ENCODE results near the gene CTSG.
"Not testable (repeated sequence)": the region's sequence is repeated elsewhere in the genome, so short reads cannot be mapped to it uniquely, and the experiment has no call there.

CTSG gene

GRCh38 chr14:24607081-24607480, 31.0 kb upstream of the CTSG start:
- DNase-seq (ENCODE audit: low spot score) = no peak
- in situ Hi-C loops (cut with MboI; ENCODE audit: low sequenced_read_pairs, unreplicated experiment) = no loop called here
- TF ChIP-seq CTCF (IDR thresholded peaks at IDR 0.05; ENCODE audit: borderline replicate concordance, control extremely low read depth, extremely low read depth, insufficient read depth, missing control alignments) = no peak

DNA sequence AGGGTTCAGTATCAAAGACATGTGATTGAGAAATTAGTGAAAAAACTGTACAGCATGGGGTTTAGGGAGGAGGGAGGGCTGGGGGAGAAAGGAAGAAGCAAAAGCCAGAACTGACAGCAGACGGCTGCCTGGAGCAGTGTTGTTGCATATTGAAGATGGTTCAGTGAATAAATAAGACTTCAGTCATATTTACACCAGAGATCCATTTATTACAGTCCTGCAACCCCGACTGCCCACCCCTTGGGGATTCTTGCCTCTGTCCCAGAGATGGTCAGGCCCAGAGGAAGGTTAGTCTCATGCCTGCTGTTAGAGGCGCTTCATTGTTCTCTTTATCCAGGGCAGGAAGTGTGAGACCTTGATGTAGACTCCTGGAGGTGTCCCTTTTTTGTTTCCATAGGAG, 30.2 kb upstream of the CTSG start:
- DNase-seq (ENCODE audit: low spot score) = no peak
- TF ChIP-seq CTCF (IDR thresholded peaks at IDR 0.05; ENCODE audit: borderline replicate concordance, control extremely low read depth, extremely low read depth, insufficient read depth, missing control alignments) = no peak
- in situ Hi-C loops (cut with MboI; ENCODE audit: low sequenced_read_pairs, unreplicated experiment) = no loop called here

GRCh38 chr14:24605435-24606190, 29.6 kb upstream of the CTSG start:
- peak; percentile 91 for TF ChIP-seq CTCF (IDR thresholded peaks at IDR 0.05; ENCODE audit: borderline replicate concordance, control extremely low read depth, extremely low read depth, insufficient read depth, missing control alignments)
- in situ Hi-C loops (cut with MboI; ENCODE audit: low sequenced_read_pairs, unreplicated experiment) = no loop called here
- peak; percentile 78 for DNase-seq (ENCODE audit: low spot score)

GRCh38 chr14:24597403-24597802, 21.4 kb upstream of the CTSG start:
- no peak for TF ChIP-seq CTCF (IDR thresholded peaks at IDR 0.05; ENCODE audit: borderline replicate concordance, control extremely low read depth, extremely low read depth, insufficient read depth, missing control alignments)
- in situ Hi-C loops (cut with MboI; ENCODE audit: low sequenced_read_pairs, unreplicated experiment) = no loop called here
- no peak for DNase-seq (ENCODE audit: low spot score)

- no peak for TF ChIP-seq CTCF (IDR thresholded peaks at IDR 0.05; ENCODE audit: borderline replicate concordance, control extremely low read depth, extremely low read depth, insufficient read depth, missing control alignments)
- in situ Hi-C loops (cut with MboI; ENCODE audit: low sequenced_read_pairs, unreplicated experiment) = no loop called here
- DNase-seq (ENCODE audit: low spot score) = no peak
Observed at GRCh38 chr14:24595073-24595808, 19.2 kb upstream of the CTSG start.

DNA sequence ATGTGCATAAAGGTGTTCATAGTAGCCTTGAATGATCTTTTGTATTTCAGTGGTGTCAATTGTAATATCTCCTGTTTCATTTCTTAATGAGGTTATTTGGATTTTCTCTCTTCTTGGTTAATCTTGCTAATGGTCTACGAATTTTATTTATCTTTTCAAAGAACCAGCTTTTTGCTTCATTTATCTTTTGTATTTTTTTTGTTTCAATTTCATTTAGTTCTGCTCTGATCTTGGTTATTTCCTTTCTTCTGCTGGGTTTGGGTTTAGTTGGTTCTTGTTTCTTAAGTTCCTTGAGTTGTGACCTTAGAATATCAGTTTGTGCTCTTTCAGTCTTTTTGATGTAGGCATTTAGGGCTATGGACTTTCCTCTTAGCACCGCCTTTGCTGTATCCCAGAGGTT, 15.0 kb upstream of the CTSG start:
- in situ Hi-C loops (cut with MboI; ENCODE audit: low sequenced_read_pairs, unreplicated experiment); DNase-seq (ENCODE audit: low spot score): not testable (repeated sequence)

DNA sequence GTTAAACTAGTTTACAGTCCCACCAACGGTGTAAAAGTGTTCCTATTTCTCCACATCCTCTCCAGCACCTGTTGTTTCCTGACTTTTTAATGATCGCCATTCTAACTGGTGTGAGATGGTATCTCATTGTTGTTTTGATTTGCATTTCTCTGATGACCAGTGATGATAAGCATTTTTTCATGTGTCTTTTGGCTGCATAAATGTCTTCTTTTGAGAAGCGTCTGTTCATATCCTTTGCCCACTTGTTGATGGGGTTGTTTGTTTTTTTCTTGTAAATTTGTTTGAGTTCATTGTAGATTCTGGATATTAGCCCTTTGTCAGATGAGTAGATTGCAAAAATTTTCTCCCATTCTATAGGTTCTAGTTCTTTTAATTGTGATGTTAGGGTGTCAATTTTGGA, 8.4 kb upstream of the CTSG start:
- in situ Hi-C loops (cut with MboI; ENCODE audit: low sequenced_read_pairs, unreplicated experiment); DNase-seq (ENCODE audit: low spot score): not testable (repeated sequence)
